Amniotic epithelial cell (primary cell): ENCODE data around the gene SLC25A24.

ENCODE experiments used
- DNase-seq: peaks from one replicate; pipeline ENCODE4 v3.0.0-alpha.2; 2010; ENCODE audit warnings: low read depth

Gene SLC25A24

DNA sequence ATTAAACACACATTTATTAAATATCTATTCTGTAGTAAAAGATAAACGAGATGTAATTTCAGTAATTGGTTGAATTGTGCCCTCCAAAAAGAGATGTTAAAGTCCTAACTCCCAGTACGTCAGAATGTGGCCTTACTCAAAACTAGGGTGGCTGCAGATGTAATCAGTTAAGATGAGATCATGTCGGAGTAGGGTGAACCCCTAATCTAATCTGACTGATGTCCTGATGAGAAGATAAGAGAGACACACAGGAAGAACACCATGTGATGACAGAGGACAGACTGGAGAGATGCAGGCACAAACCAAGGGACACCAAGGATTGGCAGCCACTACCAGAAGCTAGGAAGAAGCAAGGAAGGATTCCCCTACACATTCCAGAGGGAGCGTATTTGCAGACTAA, 104.1 kb downstream of the SLC25A24 start:
- DNase-seq = no peak

DNA sequence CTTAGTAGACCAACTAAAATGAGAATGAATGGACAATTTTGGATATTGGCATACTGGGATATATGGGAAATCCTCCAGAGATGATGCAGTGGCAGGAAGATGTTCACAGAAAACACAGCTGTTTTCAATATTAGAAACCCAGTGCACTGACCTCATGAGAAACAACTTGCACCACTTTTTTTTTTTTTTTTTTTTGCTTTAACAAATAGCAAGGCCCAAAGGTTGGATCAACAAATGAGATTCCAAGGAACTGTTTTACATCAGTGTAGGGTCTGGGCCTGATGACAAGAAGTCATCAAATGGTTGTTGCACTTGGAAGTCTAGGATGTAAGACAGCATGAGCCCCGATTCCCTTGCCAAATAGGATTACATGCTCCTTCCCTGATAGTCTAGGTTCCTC, 110.7 kb downstream of the SLC25A24 start:
- DNase-seq = no peak

- DNase-seq = no peak
Measured at GRCh38 chr1:108085628-108086027, 114.5 kb downstream of the SLC25A24 start.

DNA sequence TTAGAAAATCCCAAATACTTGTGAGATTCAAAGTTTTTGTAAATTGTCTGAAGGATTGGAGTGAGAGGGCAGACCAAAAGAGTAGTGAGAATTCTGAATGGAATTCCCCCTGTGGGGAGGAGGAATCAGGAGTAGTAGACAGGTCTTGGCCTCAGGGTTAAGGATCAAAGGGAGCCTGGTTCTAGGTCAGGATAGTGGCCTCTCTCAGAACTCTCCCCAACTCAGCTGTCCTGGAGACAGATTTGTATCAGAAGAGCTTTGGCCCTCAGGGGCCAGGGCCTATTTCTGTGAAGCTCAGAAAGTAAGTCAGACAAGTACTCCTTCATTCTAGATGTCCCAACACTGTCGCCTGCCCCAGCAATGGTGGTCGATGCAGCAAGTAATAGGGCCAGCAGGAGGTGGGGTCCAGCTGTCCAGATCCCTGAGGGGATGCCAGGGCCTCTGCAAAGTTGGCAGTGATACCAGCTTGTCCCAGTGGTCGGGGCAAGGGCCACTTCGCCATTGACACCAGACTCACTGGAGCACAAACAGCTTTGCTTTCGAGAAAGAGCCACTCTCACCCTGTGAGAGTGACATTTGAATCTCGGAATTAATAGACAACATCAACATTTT, 115.2 kb downstream of the SLC25A24 start:
- no peak for DNase-seq
